Measurements from ENCODE around the gene CRPPA.
"Not testable (repeated sequence)": the region's sequence is repeated elsewhere in the genome, so short reads cannot be mapped to it uniquely, and the experiment has no call there.

Gene CRPPA

GRCh38 chr7:16396766-16397500 lies 24.4 kb downstream of the CRPPA start:
- DNase-seq, result no peak

GRCh38 chr7:16395121-16395520 lies 26.2 kb downstream of the CRPPA start:
- DNase-seq, result no peak

- DNase-seq, result no peak
Measured at GRCh38 chr7:16393862-16394422, 27.4 kb downstream of the CRPPA start.

GRCh38 chr7:16392990-16393523 lies 28.3 kb downstream of the CRPPA start:
- no peak for DNase-seq

GRCh38 chr7:16383786-16384185 lies 37.6 kb downstream of the CRPPA start:
- DNase-seq, result not testable (repeated sequence)

- DNase-seq, result not testable (repeated sequence)
Measured at GRCh38 chr7:16383103-16383502, 38.2 kb downstream of the CRPPA start.

All from C1 segment of cervical spinal cord (tissue), 14 donors.